Activated CD4-positive, alpha-beta T cell treated with anti-CD3 and anti-CD28 coated beads, Interleukin-2, Interleukin-4, amounts not matched to agents 100 ng/mL and 50 ng/mL, durations not matched to agents 16 hours and 8 hours (primary cell): ENCODE measurements around the gene NHERF2.

ENCODE experiments used
- DNase-seq: peaks from one replicate; pipeline ENCODE4 v3.0.0-alpha.2; 2020; ENCODE audit warnings: low spot score

The NHERF2 gene

DNA sequence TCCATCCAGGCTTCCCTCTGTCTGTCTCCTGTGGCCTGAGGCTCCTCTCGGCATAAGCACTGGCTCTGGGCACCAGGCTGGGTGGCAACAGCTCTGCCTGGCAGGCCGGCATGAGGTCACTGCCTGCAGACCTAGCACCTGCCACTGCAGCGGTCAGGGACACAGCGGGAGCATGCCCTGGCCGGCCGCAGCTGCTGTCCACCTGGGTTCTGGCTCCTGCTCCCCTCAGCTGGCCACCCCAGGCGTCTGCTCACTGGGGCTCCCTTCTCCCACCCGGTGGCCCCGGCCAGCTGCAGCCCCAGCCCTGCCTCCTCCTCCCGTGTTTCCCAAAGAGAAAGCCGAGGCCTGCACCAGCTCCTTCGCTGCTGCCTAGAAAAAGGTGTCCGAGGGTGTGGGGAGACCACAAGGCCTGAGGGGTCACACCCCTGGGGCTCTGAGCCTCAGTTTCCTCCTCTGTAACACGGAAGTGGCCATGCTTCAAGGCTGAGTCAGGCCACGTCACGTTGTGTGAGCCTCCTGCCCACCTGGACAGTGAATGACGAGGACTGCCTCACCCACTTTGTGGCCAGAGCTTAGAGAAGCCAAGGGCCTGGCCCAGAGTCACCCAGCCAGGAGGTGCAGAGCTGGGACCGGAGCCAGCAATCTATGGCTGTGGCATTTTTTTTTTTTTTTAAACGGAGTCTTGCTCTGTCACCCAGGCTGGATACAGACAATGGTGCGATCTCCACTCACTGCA lies 14.3 kb downstream of the NHERF2 start:
- DNase-seq: no peak

DNA sequence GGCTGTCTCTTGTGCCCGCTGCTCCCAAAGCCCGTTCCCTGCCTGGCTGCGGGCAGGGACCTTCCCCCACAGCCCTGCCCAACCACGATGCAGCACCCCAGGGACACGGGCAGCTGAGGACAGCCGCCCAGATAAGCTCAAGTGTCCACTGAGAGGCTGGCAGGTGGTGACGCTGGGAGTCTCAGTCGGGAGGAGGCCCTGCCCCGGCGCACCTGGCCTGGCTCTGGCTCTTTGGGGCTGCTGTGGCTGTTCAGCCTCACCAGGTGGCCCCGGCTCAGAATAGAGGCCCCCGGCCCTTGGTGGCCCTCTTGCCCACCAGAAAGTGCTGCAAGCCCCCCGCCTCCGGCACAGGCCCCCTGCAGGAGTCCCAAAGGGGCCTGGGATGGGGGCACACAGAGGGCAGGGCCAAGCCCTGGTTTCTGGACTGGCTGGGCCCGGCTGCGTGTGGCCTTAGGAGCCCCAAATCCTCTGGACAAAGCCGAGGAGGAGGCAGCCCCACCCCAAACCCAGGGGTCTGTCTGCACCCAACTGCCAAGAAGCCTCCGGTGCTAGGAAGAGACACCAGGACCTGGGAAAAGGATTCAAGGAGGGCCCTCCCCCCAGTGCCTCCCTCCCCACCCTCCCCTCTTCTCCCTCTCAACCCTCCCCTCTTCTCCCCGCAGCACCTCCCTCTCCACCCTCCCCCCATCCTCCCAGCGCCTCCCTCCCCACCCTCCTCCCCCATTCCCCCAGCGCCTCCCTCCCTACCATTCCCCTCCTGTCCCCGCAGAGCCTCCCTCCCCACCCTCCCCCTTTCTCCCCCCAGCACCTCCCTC lies 15.7 kb downstream of the NHERF2 start:
- no peak for DNase-seq

DNA sequence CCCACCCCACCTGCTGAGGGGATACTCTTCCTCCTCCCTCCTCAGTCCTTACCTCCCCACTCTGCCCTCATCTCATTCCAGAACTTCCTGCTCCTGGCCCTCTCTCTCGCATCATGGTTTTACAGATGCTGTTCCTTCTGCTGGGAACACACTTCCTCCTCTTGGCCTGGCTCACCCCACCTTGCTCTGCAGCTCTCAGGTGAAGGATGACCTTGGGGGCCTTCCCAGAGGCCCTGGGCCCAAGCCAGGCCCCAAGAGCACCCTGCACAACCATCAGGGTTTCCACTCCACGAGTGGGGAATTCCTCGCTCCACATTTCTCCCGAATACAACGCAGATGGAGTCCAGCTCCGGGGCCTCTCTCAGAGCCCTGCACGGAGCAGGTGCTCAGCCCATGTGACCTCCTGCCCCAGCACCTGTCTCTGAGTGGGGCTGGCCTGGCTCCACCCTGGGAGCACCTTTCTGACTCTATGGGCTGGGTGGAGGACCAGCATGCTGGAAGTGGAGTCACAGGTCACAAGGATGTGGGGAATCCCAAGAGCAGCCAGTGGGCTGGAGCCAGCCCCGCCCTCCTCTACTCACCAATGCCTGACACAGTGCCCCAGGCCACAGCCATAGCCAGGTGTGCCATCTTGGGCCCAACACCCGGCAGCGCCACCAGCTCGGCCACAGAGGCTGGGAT lies 16.4 kb downstream of the NHERF2 start:
- no peak for DNase-seq

DNA sequence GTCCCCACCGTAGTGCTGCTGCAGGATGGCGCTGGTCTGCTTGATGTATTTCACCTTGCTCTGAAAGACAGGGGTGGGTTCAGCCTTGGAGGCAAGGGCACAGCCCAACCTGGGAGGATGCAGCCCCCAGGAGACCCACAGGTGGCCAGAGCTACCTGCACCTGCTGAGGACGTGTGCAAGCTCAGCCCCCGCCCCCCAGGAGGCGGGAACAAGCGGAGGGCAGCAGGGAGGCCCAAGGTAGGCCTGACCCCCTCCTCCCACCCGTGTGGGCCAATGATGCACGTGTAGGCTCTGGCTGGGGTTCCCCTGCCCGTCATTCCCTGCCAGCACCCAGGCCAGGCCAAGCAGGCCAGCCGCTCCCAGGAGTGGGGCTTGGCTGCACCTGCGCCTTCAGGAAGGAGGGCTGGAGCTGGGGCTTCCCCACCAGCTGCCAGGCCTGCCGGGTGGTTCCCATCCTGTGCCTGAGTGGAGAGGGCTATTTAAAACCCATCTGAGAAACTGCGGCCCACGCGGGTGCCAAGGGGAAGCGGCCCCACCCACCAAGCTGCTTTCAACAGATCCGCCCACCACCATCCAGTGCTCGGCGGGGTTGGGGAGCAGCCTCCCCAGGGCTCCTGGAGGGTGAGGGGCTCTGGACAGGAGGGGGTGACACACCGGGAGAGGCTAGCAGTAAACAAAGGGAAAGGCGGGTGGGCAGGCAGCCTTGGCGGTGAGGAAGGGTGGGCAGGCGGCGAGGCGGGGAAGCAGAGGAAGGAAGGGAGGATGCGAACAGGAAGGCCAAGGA lies 17.2 kb downstream of the NHERF2 start:
- DNase-seq: no peak

DNA sequence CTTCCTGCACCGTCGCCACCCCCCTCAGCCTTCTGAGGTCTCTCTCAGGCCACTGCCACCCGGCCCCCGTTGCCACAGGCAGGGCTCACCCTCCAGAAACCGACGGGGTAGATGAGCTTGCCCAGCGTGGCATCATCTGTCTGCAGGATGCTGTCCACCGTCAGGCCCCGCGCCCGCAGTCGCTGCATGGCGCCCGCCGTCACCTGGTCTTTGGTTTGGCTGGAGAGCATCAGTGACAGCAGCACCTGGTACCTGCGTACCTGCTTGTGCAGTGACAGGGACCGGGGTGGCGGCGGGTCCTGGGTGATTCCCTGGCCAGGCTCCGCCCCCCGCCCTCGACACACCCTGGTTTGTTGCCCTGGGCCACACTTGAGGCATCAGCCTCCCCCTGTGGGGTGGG lies 17.8 kb downstream of the NHERF2 start:
- DNase-seq: no peak

DNA sequence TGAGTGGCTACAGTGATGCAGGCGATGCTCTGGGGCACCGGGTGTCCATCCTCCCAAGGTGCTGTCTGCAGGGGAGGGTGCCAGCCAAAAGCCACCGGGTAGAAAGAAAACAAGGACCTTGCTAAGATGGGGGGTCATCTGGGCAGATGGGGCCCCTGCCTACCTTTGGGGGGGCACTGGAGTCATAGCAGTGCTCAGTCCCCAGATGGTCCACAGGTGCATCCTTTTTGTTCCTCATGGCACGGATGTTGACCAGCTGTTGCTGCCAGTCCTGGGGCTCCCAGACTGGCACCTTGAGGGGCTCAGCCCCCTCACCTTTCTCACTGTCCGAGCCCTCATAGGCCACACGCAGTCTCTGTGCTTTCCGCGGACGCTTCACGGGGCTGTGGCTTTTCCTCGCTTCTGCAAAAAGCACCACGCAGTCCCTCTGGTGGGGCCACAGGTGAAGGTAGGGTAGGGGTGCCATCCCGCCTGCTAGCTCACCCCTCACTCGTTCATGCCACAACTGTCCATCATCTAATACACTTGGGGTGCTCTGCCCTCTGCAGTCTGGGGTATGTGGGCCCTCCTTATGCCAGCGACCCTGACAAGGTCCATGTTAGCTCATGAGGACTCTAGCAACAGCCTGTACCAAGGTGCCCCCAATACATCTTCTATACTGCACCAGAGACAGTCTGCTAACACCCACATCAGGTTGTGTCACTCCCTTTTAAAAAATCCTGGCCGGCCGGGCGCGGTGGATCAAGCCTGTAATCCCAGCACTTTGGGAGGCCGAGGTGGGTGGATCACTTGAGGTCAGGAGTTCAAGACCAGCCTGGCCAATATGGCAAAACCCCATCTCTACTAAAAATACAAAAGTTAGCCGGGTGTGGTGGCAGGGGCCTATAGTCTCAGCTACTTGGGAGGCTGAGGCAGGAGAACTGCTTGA lies 19.5 kb downstream of the NHERF2 start:
- no peak for DNase-seq

DNA sequence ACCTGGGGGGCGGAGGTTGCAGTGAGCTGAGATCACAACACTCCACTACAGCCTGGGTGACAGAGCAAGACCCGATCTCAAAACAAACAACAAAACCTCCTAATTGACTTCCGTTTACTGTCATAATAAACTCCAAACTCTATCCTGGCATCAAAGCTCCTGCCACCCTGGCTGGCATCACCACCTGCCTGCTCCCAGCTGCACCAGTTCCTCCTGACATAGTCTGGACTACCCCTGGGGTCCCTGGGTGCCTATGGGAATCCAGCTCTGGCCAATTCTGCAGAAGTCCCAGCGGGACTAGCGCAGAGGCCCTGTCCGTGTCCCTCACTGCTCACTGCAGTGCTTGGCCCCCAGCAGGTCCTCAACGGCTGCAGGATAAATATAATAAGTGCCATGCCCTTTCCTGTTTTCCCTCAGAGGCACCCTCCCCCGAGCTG lies 20.2 kb downstream of the NHERF2 start:
- no peak for DNase-seq

DNA sequence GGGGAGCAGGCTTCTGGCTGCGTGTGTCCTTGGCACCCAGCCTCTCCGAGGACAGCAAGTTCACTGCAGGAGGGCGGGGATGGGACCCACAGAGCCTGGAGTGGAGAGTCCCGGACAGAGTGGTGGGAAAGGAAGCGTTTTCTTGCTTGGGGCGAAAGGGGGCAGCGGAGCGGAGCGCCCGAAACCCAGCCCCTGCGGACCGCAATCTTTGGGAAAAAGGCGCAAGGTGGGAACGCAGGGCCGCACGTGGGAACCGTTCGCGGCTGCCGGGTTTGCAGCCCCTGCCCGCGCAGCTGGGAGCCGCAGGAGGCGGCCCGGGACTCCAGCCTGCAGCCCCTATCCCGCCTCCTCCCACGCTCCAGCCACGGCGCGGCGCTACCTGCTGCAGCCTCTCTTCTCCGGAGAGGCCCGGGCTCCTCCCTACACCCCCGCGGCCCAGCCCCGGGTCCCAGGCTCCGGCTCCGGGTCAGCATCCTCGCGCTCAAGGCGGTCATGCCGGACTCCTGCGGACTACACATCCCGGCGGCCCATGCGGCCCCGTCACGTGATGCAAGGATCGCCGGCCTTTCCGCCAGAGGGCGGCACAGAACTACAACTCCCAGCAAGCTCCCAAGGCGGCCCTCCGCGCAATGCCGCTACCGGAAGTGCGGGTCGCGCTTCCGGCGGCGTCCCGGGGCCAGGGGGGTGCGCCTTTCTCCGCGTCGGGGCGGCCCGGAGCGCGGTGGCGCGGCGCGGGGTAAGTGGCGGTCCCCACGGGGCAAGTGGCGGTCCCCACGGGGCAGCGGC lies 20.8 kb downstream of the NHERF2 start, which contains the start of the genes NTHL1 and TSC2:
Gene NTHL1 (minus strand): TSS at position 505 of the 786 bp plus-strand sequence. CDS start 11 bp downstream, at position 494.
Gene TSC2 (plus strand): TSS at position 656 of the 786 bp plus-strand sequence. CDS start 631 bp downstream, outside the sequence.
- peak; percentile 98 for DNase-seq

DNA sequence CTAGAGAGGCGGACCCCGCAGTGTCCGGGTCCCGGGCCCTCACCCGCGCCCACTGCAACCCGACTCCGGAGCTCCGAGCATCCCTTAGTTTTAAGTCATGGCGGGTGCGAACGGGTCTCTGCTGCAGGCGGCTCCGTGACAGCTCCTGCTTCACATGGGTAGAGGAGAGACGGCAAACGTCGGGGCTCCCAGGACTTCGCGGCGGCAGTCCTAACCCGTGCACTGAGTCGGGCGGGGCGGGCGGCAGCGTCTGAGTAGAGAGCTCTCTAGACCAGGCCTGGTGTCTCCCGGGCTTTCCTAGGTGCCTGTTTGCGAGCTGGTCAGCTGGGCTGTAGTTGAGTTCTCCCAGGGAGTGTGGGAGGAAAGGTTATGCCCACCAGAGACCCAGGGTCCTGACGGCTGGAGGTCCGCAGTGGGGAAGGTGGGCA lies 21.4 kb downstream of the NHERF2 start:
- DNase-seq: no peak

DNA sequence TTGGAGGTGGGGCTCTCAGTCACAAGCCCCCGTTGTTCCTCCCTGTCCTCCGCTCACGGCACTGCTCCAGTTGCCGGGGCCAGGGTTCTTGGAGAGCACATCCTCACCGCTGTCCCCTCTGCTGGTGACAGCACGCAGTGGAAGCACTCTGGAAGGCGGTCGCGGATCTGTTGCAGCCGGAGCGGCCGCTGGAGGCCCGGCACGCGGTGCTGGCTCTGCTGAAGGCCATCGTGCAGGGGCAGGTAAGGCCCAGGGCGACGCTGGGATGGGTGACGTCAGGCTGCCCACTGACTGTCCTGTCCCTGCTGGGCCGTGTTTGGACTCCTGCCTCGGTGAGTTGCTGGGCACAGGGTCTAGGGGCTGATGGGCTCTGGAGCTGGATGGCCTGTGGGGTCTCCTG lies 26.5 kb downstream of the NHERF2 start:
- DNase-seq: no peak

DNA sequence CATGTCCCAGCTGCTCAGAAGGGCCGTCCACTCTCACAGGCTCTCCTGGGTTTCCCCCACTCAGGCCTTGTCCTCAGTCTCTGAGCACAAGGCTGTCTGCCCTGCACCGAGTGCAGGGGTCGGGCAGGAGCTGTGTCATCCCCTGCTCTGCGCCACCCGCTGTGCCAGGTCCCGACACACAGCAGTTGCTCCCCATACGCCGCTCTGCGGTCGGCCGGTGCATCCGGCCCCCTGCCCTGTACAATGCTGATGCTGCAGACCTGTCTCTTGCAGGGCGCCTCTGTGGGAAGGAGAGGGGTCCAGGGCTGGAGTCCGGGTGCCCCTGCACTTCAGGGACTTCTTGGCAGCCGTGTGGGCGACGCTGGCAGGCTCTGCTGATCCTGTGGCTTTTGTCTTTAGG lies 27.2 kb downstream of the NHERF2 start:
- no peak for DNase-seq

DNA sequence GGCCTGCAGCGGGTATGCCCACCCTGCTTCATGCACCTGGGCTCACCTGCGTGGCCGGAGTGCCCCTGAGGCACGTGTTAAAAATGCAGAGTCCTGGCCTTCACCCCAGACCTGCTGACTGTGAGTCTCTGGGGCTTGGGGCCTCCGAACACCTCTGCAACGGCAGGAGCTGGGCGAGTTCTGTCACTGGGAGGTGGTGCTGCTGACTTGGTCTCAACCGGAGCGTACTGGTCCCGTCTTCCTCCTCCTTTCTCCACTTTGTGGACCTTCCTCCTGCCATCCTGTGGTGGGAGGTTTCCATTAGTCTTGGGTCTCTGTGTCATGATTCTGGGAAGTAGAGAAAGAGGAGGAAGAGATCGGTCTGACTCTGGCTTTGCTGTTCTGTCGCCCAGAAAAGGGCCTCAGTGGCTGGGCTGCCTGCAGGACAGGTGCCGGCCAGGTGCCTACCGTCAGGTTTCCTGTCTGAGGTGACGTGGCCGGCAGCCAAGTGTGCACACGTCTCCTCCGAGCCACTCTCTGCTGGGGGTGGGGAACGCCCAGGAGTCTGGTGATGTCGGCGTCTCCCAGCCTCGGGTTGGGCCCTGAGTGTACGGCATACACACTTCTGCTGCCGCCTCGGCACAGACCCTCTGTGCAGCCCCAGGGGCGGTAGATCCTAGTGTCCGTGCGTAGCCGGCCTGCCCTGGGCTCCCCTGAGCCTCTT lies 28.0 kb downstream of the NHERF2 start:
- no peak for DNase-seq

DNA sequence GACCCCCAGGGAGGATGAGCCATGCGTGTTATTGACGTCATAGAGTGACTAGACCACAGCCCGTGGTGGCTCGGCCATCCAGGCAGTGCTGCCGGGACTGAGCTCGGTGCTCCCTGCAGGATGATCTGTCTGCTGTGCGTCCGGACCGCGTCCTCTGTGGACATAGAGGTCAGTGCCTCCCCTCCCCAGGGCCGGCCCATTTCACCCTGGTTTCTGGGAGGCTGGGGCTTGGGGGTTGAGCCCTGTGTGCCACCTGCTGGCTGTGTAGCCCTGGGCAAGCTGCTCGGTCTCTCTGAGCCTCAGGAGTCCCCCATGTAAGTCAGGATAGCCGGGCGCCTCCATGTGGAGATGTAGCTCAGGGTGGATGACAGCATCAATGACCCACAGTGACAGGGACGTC lies 29.4 kb downstream of the NHERF2 start:
- DNase-seq: no peak

DNA sequence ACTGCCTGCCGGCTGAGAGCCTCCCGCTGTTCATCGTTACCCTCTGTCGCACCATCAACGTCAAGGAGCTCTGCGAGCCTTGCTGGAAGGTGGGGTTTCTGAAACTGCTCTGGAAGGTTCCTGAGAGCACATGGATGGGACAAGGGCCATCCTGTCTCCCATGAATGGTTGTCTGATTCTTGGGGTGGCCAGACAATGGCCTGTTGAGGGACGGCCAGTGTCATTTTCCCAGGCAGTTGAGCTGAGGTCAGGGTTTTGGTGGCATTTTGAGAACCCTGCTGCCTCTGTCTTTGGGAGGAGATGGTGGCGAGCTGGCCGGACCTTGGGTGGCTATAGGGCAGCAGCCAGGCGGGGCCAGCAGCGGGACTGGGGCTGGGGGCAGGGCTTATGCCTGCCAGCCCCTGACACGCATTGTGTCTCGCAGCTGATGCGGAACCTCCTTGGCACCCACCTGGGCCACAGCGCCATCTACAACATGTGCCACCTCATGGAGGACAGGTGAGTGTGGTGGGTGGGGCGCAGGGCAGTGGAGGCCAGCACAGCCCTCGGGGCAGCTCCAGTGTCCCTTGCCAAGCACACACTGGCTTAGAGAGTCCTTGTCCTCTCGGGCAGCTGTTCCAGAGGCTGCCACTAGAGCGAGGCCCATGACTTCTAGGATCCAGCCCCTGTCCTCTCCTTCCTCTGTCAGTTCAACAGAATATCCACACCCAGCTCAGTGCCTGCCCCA lies 30.1 kb downstream of the NHERF2 start:
- no peak for DNase-seq

DNA sequence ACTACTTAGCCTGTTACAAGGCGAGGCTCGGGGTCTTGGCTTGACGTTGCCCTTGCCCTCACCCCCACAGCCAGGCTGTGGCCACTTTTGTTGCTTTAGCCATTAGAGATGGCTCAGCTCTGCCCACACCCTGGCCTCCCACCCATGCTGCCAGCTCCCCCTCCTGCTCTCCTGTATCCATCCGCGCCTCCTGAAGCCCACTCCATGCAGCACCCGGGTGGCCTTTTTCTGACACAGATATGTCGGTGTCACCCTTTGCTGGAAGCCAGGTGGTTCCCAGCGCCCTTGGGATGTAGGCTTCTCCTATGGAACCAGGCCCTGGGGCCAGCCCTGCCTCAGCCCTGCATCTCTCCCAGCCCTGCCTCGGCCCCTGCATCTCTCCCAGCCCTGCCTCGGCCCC lies 30.7 kb downstream of the NHERF2 start:
- no peak for DNase-seq

DNA sequence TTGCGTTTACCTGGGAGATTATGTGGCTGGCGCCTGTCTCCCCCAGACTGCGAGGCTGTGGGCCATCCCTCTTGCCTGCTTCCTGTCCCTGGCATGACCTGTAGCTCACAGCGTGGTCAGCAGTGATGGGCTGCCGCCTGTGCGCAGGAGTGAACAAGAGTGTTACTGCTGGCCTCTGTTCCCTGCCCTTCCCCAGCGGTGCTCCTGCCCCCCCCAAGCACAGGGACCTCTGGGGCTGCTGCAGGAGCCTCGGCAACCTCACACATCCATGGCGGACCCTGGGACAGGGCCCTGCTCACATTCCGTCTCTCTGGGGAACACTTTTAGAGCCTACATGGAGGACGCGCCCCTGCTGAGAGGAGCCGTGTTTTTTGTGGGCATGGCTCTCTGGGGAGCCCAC lies 31.7 kb downstream of the NHERF2 start:
- DNase-seq: no peak

DNA sequence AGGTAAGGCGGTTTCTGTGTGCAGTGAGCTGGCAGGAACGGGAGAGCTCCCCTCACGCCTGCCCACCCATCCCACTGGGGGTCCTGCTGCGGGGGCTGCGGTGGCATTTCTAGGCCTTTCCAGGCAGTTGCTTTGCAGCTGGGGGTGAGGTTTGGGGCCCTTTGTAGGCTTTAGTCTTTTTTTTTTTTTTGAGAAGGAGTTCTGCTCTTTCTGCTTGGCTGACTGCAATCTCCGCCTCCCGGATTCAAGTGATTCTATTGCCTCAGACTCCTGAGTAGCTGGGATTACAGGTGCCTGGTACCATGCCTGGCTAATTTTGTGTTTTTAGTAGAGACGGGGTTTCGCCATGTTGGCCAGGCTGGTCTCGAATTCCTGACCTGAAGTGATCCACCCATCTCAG lies 32.2 kb downstream of the NHERF2 start:
- no peak for DNase-seq

DNA sequence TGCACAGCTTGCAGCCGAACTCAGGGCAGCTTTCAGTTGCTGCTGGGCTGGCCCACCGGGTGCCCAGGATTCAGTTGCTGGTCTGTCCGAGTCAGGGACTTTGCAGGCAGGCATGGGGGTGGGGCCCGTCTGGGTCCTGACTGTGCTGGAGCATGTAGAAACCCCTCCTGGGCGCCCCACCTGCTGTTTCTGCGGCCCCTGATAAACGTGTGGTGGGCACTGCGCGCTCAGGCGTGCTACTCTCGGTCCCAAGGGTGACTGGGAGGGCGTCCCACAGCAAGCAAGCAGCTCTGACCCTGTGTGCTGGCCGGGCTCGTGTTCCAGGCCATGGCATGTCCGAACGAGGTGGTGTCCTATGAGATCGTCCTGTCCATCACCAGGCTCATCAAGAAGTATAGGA lies 33.6 kb downstream of the NHERF2 start:
- no peak for DNase-seq

DNA sequence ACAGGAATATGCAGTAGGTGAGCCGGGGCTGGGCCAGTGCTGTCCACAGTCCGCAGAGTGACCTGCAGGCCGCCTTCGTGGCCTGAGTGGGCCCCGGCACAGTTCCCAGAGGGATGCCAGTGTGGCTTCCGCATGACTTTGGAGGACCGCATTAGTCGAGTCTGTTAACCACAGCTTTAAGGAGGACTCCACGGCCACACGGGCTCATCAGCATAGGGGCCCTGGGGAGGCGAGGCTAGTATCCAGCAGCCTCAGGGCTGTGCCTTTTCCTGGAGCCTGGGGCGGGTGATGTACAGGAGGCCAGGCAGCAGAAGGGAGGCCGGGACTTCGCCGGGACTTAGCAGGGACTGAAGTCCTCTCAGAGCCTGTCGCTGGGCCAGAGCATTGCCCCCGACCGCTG lies 34.3 kb downstream of the NHERF2 start:
- DNase-seq: no peak
